ENCODE data around the gene NFATC1. TPM values are rescaled to one million over a fixed set of nuclear protein-coding genes. Genes with fewer than 3 reads are reported as not detected.

NFATC1 gene
- total RNA-seq, 4 donors from 2014 or later: 2.1 to 41.3 (median 7.6) TPM

DNA sequence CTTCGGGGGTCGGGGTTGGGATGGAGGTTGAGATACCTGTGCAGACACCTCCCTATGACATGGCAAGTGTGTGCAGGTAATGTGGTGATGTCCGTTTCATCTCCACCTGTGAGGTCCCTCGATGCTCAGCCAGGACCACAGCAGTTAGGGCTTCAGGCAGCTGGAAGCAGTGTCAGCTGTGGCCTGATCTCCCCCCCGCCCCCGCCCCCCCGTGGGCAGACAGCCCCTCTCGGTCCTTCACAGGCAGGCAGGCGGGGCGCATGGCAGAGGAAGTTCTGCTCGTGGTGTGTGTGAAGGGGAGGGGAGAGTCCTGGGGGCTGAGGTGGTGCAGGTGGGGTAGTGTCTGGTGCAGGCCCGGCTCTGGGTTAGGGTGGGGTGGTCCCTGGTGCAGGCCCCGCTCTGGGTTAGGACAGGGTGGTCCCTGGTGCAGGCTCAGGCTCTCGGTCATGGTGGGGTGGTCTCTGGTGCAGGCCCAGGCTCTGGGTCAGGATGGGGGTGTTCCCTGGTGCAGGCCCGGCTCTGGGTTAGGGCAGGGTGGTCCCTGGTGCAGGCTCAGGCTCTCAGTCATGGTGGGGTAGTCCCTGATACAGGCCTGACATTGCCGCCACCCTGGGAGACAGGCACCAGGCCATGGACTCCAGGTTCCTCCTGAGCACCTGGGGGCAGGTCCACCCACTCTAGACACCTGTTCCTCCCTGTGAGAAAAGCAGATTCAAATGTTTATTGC is 94.3 kb downstream of the NFATC1 start:
- H3K4me3 ChIP-seq: no peak overlapping the region
- DNase-seq: peak in 2 of 3 donors; percentile 33 to 44
- no peaks in the 10 kb centered on the region for H3K9me3 ChIP-seq
- no peak overlapping the region for H3K27ac ChIP-seq
- no peaks in the 10 kb centered on the region for H3K27me3 ChIP-seq
- H3K4me1 ChIP-seq: no peaks in the 10 kb centered on the region
- peaks cover 0 to 17% (median 0%) of the 10 kb centered on the region in 3 donors for H3K36me3 ChIP-seq
- TF ChIP-seq, protein P1, sequence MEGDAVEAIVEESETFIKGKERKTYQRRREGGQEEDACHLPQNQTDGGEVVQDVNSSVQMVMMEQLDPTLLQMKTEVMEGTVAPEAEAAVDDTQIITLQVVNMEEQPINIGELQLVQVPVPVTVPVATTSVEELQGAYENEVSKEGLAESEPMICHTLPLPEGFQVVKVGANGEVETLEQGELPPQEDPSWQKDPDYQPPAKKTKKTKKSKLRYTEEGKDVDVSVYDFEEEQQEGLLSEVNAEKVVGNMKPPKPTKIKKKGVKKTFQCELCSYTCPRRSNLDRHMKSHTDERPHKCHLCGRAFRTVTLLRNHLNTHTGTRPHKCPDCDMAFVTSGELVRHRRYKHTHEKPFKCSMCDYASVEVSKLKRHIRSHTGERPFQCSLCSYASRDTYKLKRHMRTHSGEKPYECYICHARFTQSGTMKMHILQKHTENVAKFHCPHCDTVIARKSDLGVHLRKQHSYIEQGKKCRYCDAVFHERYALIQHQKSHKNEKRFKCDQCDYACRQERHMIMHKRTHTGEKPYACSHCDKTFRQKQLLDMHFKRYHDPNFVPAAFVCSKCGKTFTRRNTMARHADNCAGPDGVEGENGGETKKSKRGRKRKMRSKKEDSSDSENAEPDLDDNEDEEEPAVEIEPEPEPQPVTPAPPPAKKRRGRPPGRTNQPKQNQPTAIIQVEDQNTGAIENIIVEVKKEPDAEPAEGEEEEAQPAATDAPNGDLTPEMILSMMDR (IDR thresholded peaks at IDR 0.05): no peak
- no peak for TF ChIP-seq POLR2A (IDR thresholded peaks at IDR 0.05)

DNA sequence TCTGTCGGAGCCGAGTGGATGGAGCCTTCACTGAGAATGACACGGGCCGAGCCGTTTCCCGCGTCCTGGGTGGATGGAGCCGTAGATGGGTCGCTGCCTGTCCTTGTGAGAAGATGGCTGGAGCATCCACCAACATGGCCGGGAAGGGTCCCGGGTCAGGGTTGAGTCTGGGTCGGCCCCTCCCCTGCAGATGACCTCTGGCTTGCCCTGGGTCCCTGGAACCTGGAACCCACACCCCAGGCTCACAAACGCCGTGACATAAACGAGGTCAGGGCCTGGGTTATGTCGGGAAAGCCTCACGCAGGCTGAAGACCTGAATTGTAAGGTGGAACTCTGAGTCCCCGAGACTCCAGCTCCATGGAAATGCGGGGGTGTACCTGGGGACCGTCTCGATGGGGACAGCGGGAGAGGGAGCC is 94.9 kb downstream of the NFATC1 start:
- Histone ChIP-seq H3K36me3 (peaks cover 0 to 17% (median 0%) of the 10 kb centered on the region in 3 donors), H3K9me3 (no peaks in the 10 kb centered on the region), H3K4me3 (no peak overlapping the region), H3K27ac (no peak overlapping the region), H3K27me3 (no peaks in the 10 kb centered on the region), H3K4me1 (no peaks in the 10 kb centered on the region)
- DNase-seq: peak in 1 of 3 donors; percentile 41
- no peak for TF ChIP-seq POLR2A (IDR thresholded peaks at IDR 0.05)
- TF ChIP-seq, protein P1 (IDR thresholded peaks at IDR 0.05): no peak

DNA sequence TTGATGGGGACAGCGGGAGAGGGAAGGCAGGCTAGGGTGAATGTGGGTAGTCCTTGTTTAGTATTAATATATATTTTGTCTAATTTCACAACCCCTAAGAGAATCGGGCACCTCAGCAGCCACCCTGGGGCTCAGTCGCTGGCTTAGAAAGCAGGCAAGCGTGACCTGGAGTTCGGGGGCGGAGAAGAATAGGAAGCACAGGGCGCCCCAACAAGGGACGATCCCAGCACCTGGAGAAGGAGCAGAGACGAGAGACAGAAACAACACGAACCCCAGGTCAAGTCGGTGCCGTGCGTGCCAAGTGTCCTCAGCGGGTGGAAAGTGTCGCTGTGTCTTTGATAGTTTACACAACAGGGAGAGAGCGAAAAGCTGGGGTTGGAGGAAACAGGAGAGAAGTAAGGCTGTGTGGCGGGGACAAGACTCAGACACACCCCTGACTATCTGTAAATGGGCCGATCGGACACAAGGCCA is 95.4 kb downstream of the NFATC1 start:
- peaks cover 0 to 17% (median 0%) of the 10 kb centered on the region in 3 donors for H3K36me3 ChIP-seq
- no peak overlapping the region for H3K4me3 ChIP-seq
- peak in 2 of 3 donors; percentile 23 to 29 for DNase-seq
- H3K4me1 ChIP-seq: no peaks in the 10 kb centered on the region
- H3K9me3 ChIP-seq: no peaks in the 10 kb centered on the region
- H3K27me3 ChIP-seq: no peaks in the 10 kb centered on the region
- TF ChIP-seq POLR2A (IDR thresholded peaks at IDR 0.05): no peak
- TF ChIP-seq, protein P1 (IDR thresholded peaks at IDR 0.05): no peak
- H3K27ac ChIP-seq: no peak overlapping the region

DNA sequence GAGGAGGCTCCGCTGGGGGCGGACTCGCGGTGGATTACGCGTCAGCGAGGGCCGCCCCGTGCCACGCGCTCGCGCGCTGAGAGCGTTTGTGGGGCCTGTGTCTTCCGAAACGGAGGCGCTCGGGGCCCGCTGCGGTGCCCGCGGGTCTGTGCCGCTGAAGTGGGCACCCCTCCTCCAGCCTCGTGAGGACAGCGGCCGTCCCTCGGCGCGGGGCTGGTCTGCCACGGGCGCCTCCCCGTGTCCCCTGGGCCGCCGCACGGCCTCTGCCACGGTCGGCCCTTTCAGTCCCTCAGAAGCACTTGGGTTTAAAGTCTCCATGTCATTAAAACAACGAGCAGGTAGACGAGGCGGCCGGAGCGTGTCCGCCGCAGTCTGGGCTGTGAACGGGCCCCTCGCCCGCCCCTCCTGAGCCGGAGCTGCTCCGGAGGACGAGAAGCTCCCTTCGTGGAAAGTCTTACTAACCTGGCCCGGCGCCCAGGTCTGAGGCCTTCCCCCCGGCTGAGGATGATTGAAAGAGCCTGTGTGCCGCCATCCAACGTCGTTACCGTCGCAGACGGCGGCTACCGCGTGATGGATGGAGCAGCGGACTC is 97.6 kb downstream of the NFATC1 start:
- peak in 2 of 3 donors; percentile 37 to 45 for DNase-seq
- Histone ChIP-seq H3K36me3 (no peaks in the 10 kb centered on the region), H3K27me3 (no peaks in the 10 kb centered on the region), H3K27ac (no peak overlapping the region), H3K4me1 (peaks cover 0 to 9% (median 2%) of the 10 kb centered on the region in 4 donors), H3K4me3 (no peak overlapping the region), H3K9me3 (no peaks in the 10 kb centered on the region)
- TF ChIP-seq, protein P1 (IDR thresholded peaks at IDR 0.05): no peak
- no peak for TF ChIP-seq POLR2A (IDR thresholded peaks at IDR 0.05)

DNA sequence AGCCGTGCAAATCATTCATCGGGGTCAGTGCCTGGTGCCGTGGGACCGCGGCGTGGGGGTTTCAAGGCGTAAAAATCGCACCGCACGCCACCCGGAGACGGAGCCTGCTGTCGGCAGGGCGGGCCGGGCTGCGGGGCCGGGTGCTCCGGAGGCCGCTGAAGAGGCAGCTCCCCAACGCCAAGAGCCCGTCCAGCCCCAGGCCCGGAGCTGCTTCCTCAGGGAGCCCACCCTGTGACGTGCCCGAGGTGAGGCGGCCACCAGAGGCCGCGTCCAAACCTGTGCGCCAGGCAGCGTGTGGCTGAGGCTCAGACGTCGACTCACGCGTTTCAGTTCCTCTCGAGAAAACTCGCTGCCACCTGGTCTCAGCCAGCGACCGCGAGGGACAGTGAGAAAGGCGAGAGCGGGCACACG is 98.1 kb downstream of the NFATC1 start:
- TF ChIP-seq, protein P1 (IDR thresholded peaks at IDR 0.05): no peak
- peak in 1 of 3 donors; percentile 44 for DNase-seq
- no peak overlapping the region for H3K27ac ChIP-seq

More for the DNA sequence above, 98.1 kb downstream of the NFATC1 start:
- H3K27me3 ChIP-seq: no peaks in the 10 kb centered on the region
- H3K4me3 ChIP-seq: no peak overlapping the region
- H3K4me1 ChIP-seq: peaks cover 0 to 9% (median 2%) of the 10 kb centered on the region in 4 donors
- H3K9me3 ChIP-seq: peaks cover 0 to 3% (median 0%) of the 10 kb centered on the region in 4 donors
- no peaks in the 10 kb centered on the region for H3K36me3 ChIP-seq
